RWPE1 (cell line): ENCODE measurements around the gene MRPL27.
A peak's percentile ranks its signal among the peaks of the same experiment; 100 is the strongest.
"Not testable (repeated sequence)": the region's sequence is repeated elsewhere in the genome, so short reads cannot be mapped to it uniquely, and the experiment has no call there.

Experiments used
- CTCF ChIA-PET: fragments of 350-600 bp; sonication (Branson Sonifier 250); formaldehyde crosslinking; extraction: SDS; loops from one replicate; lab custom pipeline; 2021; lab: Yijun Ruan, JAX
- POLR2A ChIA-PET: fragments of 400-600 bp; formaldehyde crosslinking; extraction: SDS; loops from one replicate; lab custom pipeline; 2020; ENCODE audit warnings: antibody characterized with exemption; ENCODE audit not compliant: low non-redundant PET; lab: Yijun Ruan, JAX
- DNase-seq: peaks from one replicate; pipeline ENCODE4 v3.0.0; 2012; ENCODE audit warnings: low spot score
- H3K27ac ChIP-seq: fragments of 450-650 bp; 2 replicates; pipeline ENCODE4 v1.5.1; 2017
- TF ChIP-seq, protein P1 (sequence below): fragments of 450-650 bp; conservative IDR thresholded peaks from 2 replicates; pipeline ENCODE4 v1.5.1; 2017; ENCODE audit warnings: low read depth, mild to moderate bottlenecking

MRPL27 gene

DNA sequence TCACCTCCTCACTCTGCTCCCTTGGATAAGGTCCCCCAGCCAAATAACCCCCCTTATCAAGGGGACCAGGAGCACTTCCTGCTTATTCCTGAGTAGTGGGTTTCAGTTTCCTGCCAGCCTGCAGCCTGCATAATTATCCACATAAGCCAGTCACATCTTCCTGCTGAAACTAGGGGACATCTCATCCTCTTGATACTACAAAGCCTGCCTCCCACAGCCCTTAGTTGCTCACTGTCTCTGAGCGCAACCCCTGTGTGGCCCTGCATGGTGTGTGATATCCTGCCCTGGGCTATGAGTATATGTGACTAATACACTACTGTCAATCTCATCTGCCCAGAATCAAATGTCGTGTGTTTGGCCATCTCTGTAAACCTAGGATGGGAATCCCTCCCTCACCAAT, 35.0 kb downstream of the MRPL27 start:
- CTCF ChIA-PET: interaction anchor here (0.6 kb wide), 2 partner anchors 25 to 40 kb away, joined by 3 to 6 read pairs; no protein-coding TSS in a partner anchor
- no peak overlapping the region for H3K27ac ChIP-seq
- DNase-seq: no peak
- TF ChIP-seq, protein P1, sequence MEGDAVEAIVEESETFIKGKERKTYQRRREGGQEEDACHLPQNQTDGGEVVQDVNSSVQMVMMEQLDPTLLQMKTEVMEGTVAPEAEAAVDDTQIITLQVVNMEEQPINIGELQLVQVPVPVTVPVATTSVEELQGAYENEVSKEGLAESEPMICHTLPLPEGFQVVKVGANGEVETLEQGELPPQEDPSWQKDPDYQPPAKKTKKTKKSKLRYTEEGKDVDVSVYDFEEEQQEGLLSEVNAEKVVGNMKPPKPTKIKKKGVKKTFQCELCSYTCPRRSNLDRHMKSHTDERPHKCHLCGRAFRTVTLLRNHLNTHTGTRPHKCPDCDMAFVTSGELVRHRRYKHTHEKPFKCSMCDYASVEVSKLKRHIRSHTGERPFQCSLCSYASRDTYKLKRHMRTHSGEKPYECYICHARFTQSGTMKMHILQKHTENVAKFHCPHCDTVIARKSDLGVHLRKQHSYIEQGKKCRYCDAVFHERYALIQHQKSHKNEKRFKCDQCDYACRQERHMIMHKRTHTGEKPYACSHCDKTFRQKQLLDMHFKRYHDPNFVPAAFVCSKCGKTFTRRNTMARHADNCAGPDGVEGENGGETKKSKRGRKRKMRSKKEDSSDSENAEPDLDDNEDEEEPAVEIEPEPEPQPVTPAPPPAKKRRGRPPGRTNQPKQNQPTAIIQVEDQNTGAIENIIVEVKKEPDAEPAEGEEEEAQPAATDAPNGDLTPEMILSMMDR: no peak
- POLR2A ChIA-PET: no interaction called here

DNA sequence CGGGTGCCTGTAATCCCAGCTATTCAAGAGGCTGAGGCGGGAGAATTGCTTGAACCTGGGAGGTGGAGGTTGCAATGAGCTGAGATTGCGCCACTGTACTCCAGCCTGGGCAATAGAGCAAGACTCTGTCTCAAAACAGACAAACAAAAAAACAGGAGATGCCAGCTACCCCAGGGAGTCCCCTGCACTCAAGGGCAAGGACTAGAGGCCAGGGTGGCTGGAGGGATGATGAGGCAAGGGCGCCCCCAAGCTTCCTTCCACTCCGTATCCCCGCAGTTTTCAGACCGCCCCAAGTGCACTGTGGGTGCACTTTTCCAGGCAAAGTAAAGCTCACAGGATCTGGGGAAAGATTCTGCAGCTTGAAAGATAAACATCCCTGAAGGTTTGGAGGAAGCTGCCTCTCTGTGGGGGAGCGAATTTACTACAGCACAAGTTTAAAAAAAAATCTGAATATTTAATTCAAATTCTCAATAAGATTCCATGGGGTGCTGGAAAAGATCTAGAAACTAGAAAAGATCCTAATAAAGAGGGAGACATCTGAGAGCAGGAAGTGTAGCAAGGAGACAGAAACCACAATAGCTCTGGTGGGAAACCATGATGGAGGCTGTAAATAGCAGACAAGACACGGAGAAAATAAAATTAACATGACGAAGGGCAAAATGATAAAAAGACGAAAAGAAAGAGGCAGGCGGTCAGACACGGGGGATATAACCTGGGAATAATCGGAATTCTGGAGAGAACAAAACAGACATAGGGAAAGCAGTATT, 39.5 kb downstream of the MRPL27 start:
- DNase-seq, H3K27ac ChIP-seq, POLR2A ChIA-PET: not testable (repeated sequence)
- CTCF ChIA-PET: interaction anchor here (0.7 kb wide), 2 partner anchors 14 to 132 kb away, joined by 3 to 6 read pairs; partner anchors contain the start of gene COL1A1

DNA sequence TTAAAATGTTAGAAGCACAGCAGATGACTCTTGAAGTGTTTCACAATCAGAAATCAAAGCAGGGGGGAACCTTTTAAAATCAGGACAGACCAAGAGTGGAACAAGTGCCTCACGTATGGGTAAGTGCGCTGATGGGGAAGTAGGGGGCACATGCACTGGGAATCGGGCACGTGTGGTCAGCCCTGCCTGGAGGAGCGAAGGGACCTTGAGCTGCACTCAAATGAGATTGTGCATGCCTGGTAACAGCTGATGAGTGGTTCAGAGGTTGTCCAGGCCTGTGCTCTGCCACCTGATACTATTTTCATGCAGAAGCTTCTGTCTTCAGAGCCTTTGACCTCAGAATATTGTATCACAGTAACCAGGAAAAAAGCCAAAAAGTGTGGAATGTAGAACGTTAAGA, 40.8 kb downstream of the MRPL27 start:
- TF ChIP-seq, protein P1: no peak
- peak overlapping the region; percentile 58 for H3K27ac ChIP-seq
- ChIA-PET CTCF (interaction anchor here (0.6 kb wide), 1 partner anchor 146 kb away, joined by 4 read pairs; no protein-coding TSS in a partner anchor), POLR2A (no interaction called here)
- no peak for DNase-seq

DNA sequence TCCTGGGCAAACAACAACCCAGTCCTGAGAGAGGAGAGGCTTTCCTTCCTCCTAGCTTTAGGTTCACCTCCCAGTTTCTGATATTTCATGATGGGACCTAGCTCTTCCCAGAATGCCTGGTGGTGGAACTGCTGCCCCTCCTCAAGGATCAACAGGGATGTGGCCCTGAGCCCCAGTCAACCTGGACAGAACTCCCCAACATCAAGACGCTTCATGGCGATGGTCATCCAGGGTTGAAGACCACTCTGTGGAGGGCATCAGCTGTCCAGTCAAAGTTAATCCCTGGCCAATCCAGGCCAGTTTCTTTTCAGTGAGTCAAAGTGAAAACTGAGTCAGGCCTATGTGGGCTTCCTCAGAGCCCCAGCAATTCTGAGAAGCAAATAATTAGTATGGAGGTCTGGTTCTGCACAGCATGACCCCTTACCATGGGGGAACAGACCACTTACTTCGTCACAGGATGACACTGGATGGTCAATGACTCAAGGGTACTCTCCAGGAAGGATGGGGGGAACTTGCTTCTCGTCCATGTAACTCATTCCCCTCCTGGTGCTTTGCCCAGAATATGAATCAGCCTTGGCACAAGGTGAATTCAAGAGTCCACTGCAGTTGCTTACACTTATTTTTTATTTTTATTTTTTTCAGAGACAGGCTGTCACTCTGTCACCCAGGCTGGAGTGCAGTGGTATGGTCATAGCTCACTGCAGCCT, 41.7 kb downstream of the MRPL27 start:
- ChIA-PET POLR2A (no interaction called here), CTCF (interaction anchor here (0.6 kb wide), 1 partner anchor 31 kb away, joined by 3 read pairs; no protein-coding TSS in a partner anchor)
- no peak for DNase-seq
- peak overlapping the region; percentile 58 for H3K27ac ChIP-seq
- TF ChIP-seq, protein P1: no peak

DNA sequence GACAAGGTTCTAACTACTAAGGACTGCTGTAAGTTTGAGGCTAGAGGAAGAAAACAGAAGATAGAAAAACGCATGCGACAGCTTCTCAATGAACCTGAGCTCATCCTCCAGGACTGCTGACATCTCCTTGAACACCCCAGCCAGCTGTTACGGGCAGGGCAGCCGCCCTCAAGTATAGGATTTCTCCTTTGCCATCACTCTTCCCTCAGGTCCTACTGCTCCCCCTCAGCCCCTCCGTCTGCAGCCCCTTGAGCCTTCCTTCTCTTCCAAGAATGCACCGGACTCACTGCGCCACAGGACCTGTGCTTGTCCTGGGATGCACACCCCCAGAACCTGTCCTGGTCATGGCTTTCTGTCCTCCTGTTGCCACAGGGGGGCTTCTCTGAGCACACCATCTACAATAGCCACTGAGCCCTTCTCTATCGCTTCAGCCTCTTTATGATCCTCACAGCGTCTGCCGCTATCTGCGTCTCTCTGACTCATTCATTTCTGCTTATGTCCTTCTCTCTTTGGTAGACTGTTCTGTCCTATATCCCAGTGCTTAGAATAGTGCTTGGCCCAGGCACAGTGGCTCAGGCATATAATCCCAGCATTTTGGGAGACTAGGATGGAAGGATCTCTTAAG, 42.7 kb downstream of the MRPL27 start:
- TF ChIP-seq, protein P1: no peak
- H3K27ac ChIP-seq: no peak overlapping the region
- DNase-seq: no peak
- ChIA-PET CTCF (interaction anchor here (0.6 kb wide), 1 partner anchor 32 kb away, joined by 3 read pairs; no protein-coding TSS in a partner anchor), POLR2A (interaction anchor here (0.5 kb wide), 1 partner anchor 270 kb away, joined by 4 read pairs; no protein-coding TSS in a partner anchor)

DNA sequence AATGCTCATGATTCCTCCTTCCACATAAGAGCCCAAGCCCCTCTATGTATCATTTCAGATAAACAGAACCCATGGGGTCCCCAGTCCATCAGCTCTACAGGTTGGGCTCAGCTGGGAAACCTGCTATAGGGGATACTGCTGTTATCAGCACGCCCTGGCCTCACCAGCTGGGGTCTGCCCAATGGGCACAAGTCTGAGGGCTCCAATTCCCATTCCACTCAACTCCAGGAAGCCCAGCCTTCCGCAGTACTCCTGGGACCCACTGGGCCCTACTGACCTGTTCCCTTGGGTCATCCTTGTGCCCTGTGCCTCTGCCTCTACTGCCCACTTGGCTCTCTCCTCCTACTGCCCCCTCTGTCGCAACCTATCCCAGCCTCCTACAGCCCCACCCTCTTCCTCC, 43.3 kb downstream of the MRPL27 start:
- CTCF ChIA-PET: no interaction called here
- DNase-seq: no peak
- H3K27ac ChIP-seq: no peak overlapping the region
- POLR2A ChIA-PET: interaction anchor here (0.5 kb wide), 1 partner anchor 269 kb away, joined by 4 read pairs; no protein-coding TSS in a partner anchor
- TF ChIP-seq, protein P1: no peak
